IMR-90 (cell line): ENCODE results near the gene RGS9BP. TPM values are rescaled to one million over a fixed set of nuclear protein-coding genes. Genes with fewer than 3 reads are reported as not detected.

Experiments
- ATAC-seq: fragments of 200-7000 bp; cut with Tn5 transposase; 2 replicates; pipeline ENCODE4 v1.9.1; 2020; ENCODE audit warnings: low read depth, mild to moderate bottlenecking, moderate library complexity
- BruUV-seq: library from RNA; stranded (reverse); fragments of 400-500 nt; replicated peaks from 2 replicates; lab custom pipeline; 2021; lab: Mats Ljungman, UMichigan
- CTCF ChIA-PET: fragments of 300-600 bp; formaldehyde crosslinking; extraction: SDS; loops from one replicate; lab custom pipeline; 2021; ENCODE audit warnings: antibody characterized with exemption; lab: Yijun Ruan, JAX
- POLR2A ChIA-PET: fragments of 300-600 bp; sonication (Branson Sonifier 250); formaldehyde crosslinking; loops from one replicate; lab custom pipeline; 2022; ENCODE audit warnings: antibody characterized with exemption; ENCODE audit not compliant: unreplicated experiment; lab: Charles Lee
- DNase-seq: peaks from one replicate; pipeline ENCODE4 v3.0.0; 2013
- H2AFZ ChIP-seq: replicated peaks from 2 replicates; pipeline ENCODE3; 2013; ENCODE audit warnings: low read length, mild to moderate bottlenecking; ENCODE audit not compliant: poor library complexity
- H2AK5ac ChIP-seq: 2 replicates; pipeline ENCODE4 v1.6.1; 2013; ENCODE audit warnings: low read depth, low read length, inconsistent platforms
- H2AK9ac ChIP-seq: replicated peaks from 2 replicates; pipeline ENCODE3; 2013; ENCODE audit warnings: mild to moderate bottlenecking, low read depth, low read length, moderate library complexity; ENCODE audit not compliant: poor library complexity
- H2BK120ac ChIP-seq: 2 replicates; pipeline ENCODE4 v1.6.1; 2013; ENCODE audit warnings: low read depth, low read length, inconsistent platforms
- H2BK15ac ChIP-seq: 3 replicates; pipeline ENCODE4 v1.6.1; 2013; ENCODE audit warnings: low read depth, low read length, inconsistent platforms
- H2BK20ac ChIP-seq: 2 replicates; pipeline ENCODE4 v1.6.1; 2013; ENCODE audit warnings: low read depth, mild to moderate bottlenecking, inconsistent platforms, low read length, moderate library complexity
- H2BK5ac ChIP-seq: 2 replicates; pipeline ENCODE4 v1.6.1; 2013; ENCODE audit warnings: mild to moderate bottlenecking, low read depth, low read length, inconsistent platforms; ENCODE audit not compliant: poor library complexity, severe bottlenecking
- H3K14ac ChIP-seq: replicated peaks from 2 replicates; pipeline ENCODE4 v1.6.1; 2013; ENCODE audit warnings: low read depth, low read length, inconsistent platforms
- H3K18ac ChIP-seq: 2 replicates; pipeline ENCODE4 v1.6.1; 2013; ENCODE audit warnings: low read depth, low read length, control low read depth
- H3K23ac ChIP-seq: 2 replicates; pipeline ENCODE4 v1.6.1; 2013; ENCODE audit warnings: low read depth, low read length, inconsistent platforms
- H3K27ac ChIP-seq: 2 replicates; pipeline ENCODE4 v1.5.1; 2013; ENCODE audit warnings: mild to moderate bottlenecking, control low read depth, low read length; ENCODE audit not compliant: insufficient read depth
- H3K27me3 ChIP-seq: 2 replicates; pipeline ENCODE4 v1.6.1; 2013; ENCODE audit warnings: low read length; ENCODE audit not compliant: control insufficient read depth, insufficient read depth
- H3K36me3 ChIP-seq: 2 replicates; pipeline ENCODE4 v1.6.1; 2013; ENCODE audit warnings: low read length, mixed read lengths; ENCODE audit not compliant: control insufficient read depth, insufficient read depth
- H3K4ac ChIP-seq: 2 replicates; pipeline ENCODE4 v1.6.1; 2013; ENCODE audit warnings: low read depth, low read length, inconsistent platforms
- H3K4me1 ChIP-seq: 2 replicates; pipeline ENCODE4 v1.6.1; 2013; ENCODE audit warnings: low read length, mixed read lengths; ENCODE audit not compliant: control insufficient read depth, insufficient read depth
- H3K4me2 ChIP-seq: 2 replicates; pipeline ENCODE4 v1.6.1; 2013; ENCODE audit warnings: low read depth, mild to moderate bottlenecking, control low read depth, low read length, moderate library complexity
- H3K4me3 ChIP-seq: 2 replicates; pipeline ENCODE4 v1.5.1; 2013; ENCODE audit warnings: low read depth, mild to moderate bottlenecking, control low read depth, low read length, moderate library complexity; ENCODE audit not compliant: insufficient read depth
- H3K56ac ChIP-seq: 2 replicates; pipeline ENCODE4 v1.6.1; 2013; ENCODE audit warnings: low read length, inconsistent platforms; ENCODE audit not compliant: insufficient read depth; ENCODE audit errors: extremely low read depth
- H3K79me1 ChIP-seq, 2 experiments: 2 replicates each; pipeline ENCODE4 v1.6.1; 2013; ENCODE audit warnings: low read length in 2 of 2, inconsistent platforms in 1 of 2, low read depth in 1 of 2
- H3K9ac ChIP-seq: 2 replicates; pipeline ENCODE4 v1.6.1; 2013; ENCODE audit warnings: low read depth, low read length, control low read depth
- H3K9me1 ChIP-seq: 2 replicates; pipeline ENCODE4 v1.6.1; 2013; ENCODE audit warnings: low read length, inconsistent platforms; ENCODE audit not compliant: insufficient read depth
- H3K9me3 ChIP-seq: 2 replicates; pipeline ENCODE4 v1.6.1; 2013; ENCODE audit warnings: low read length; ENCODE audit not compliant: control insufficient read depth, insufficient read depth
- H4K20me1 ChIP-seq: 2 replicates; pipeline ENCODE4 v1.6.1; 2013; ENCODE audit warnings: low read length, inconsistent platforms; ENCODE audit not compliant: insufficient read depth
- H4K5ac ChIP-seq: 2 replicates; pipeline ENCODE4 v1.6.1; 2013; ENCODE audit warnings: mild to moderate bottlenecking, low read depth, low read length, control low read depth
- H4K8ac ChIP-seq, 2 experiments: 2 replicates each; pipeline ENCODE4 v1.6.1; 2013; ENCODE audit warnings: low read depth in 2 of 2, low read length in 2 of 2, control low read depth in 1 of 2, inconsistent platforms in 1 of 2
- H4K91ac ChIP-seq: 2 replicates; pipeline ENCODE4 v1.6.1; 2013; ENCODE audit warnings: low read depth, low read length, inconsistent platforms; ENCODE audit not compliant: insufficient read depth
- BHLHE40 ChIP-seq: fragments of 150-350 bp; IDR thresholded peaks from 2 replicates; pipeline ENCODE4 v1.6.1; 2016; ENCODE audit warnings: mild to moderate bottlenecking, low read depth, low read length
- CEBPB ChIP-seq: IDR thresholded peaks from 2 replicates; pipeline ENCODE4 v1.6.1; 2012; ENCODE audit warnings: low read depth, low read length, improper control_type of control experiment
- CHD1 ChIP-seq: IDR thresholded peaks from 2 replicates; pipeline ENCODE4 v1.6.1; 2012; ENCODE audit warnings: low read depth, low read length, improper control_type of control experiment
- CTCF ChIP-seq: conservative IDR thresholded peaks from 2 replicates; pipeline ENCODE4 v1.5.1; 2012; ENCODE audit warnings: mild to moderate bottlenecking, low read depth, low read length, improper control_type of control experiment
- ELK1 ChIP-seq: fragments of 150-350 bp; IDR thresholded peaks from 2 replicates; pipeline ENCODE4 v1.6.1; 2016; ENCODE audit warnings: low read depth, mild to moderate bottlenecking, low read length, moderate library complexity, borderline replicate concordance
- FOS ChIP-seq: fragments of 150-350 bp; IDR thresholded peaks from 2 replicates; pipeline ENCODE4 v1.6.1; 2016; ENCODE audit warnings: low read depth, low read length
- MAFK ChIP-seq: IDR thresholded peaks from 2 replicates; pipeline ENCODE4 v1.6.1; 2012; ENCODE audit warnings: low read depth, low read length, improper control_type of control experiment
- MAZ ChIP-seq: IDR thresholded peaks from 2 replicates; pipeline ENCODE4 v1.6.1; 2012; ENCODE audit warnings: low read depth, mild to moderate bottlenecking, low read length, improper control_type of control experiment, moderate library complexity, borderline replicate concordance
- MXI1 ChIP-seq: IDR thresholded peaks from 2 replicates; pipeline ENCODE4 v1.6.1; 2012; ENCODE audit warnings: low read depth, mild to moderate bottlenecking, low read length, moderate library complexity, borderline replicate concordance
- NFE2L2 ChIP-seq: fragments of 150-350 bp; IDR thresholded peaks from 2 replicates; pipeline ENCODE4 v1.6.1; 2016; ENCODE audit warnings: low read depth, mild to moderate bottlenecking, low read length
- POLR2A ChIP-seq: IDR thresholded peaks from 2 replicates; pipeline ENCODE4 v1.6.1; 2012; ENCODE audit warnings: mild to moderate bottlenecking, low read depth, low read length
- RAD21 ChIP-seq: IDR thresholded peaks from 2 replicates; pipeline ENCODE4 v1.6.1; 2012; ENCODE audit warnings: low read length, improper control_type of control experiment
- RCOR1 ChIP-seq: IDR thresholded peaks from 2 replicates; pipeline ENCODE4 v1.6.1; 2012; ENCODE audit warnings: mild to moderate bottlenecking, low read length, improper control_type of control experiment; ENCODE audit not compliant: insufficient replicate concordance
- RFX5 ChIP-seq: IDR thresholded peaks from 2 replicates; pipeline ENCODE4 v1.8.0; 2012; ENCODE audit warnings: low read depth, mild to moderate bottlenecking, low read length, moderate library complexity
- SMC3 ChIP-seq: fragments of 150-350 bp; IDR thresholded peaks from 2 replicates; pipeline ENCODE4 v1.6.1; 2016; ENCODE audit warnings: low read depth, mild to moderate bottlenecking, antibody characterized with exemption, low read length, moderate library complexity
- USF2 ChIP-seq: fragments of 150-350 bp; IDR thresholded peaks from 2 replicates; pipeline ENCODE4 v1.6.1; 2017; ENCODE audit warnings: mild to moderate bottlenecking, antibody characterized with exemption, low read length, low read depth
- WGBS, 2 experiments: methylation state at CpG; one replicate each; pipeline versions ENCODE4 v1.1.5 to v1.1.7; 2013; ENCODE audit warnings: missing lambda C conversion rate in 2 of 2; ENCODE audit not compliant: insufficient read length in 1 of 2; ENCODE audit errors: extremely low coverage in 2 of 2; 5-methylcytosine and 5-hydroxymethylcytosine counted together
- dilution Hi-C: fragments of 300-500 bp; cut with HindIII; formaldehyde crosslinking; loops from one replicate; pipeline ENCODE4 v1.14.3; 2018; ENCODE audit warnings: low sequenced_read_pairs; ENCODE audit not compliant: unreplicated experiment
- in situ Hi-C: fragments of 300-500 bp; cut with MboI; formaldehyde crosslinking; loops from 3 replicates; pipeline ENCODE4 v1.14.3; 2019; ENCODE audit warnings: low sequenced_read_pairs, inconsistent platforms, mixed read lengths
- intact Hi-C: fragments of 100-400 bp; cut with micrococcal nuclease; formaldehyde crosslinking; loops from 2 replicates; pipeline ENCODE4 v1.10.0; 2022
- polyA plus RNA-seq, 3 experiments: library from polyadenylated mRNA; depleted of rRNA; stranded (reverse); fragments of >200 nt; gene quantifications; 2 replicates each; pipeline ENCODE4 v1.2.3, GENCODE V29; 2012; ENCODE audit warnings: low replicate concordance in 1 of 3
- total RNA-seq: library from RNA; depleted of rRNA; stranded (reverse); fragments of >200 nt; gene quantifications from 2 replicates; pipeline ENCODE4 v1.2.3, GENCODE V29; 2012

Gene RGS9BP
- total and polyA plus RNA-seq, 2 of the 4 experiments (the other 2 are of a cell fraction), result 0.03 to 0.18 TPM

- in situ Hi-C loops (no loop called here), dilution Hi-C loops (no loop called here), intact Hi-C loops (no loop called here)
- Histone ChIP-seq H3K4me3 (no peak overlapping the region), H3K36me3 (no peaks in the 10 kb centered on the region), H3K56ac (no peak overlapping the region), H2AK5ac (no peak overlapping the region), H3K27ac (no peak overlapping the region), H3K4ac (no peak overlapping the region), H3K4me2 (no peak overlapping the region), H3K18ac (no peak overlapping the region), H4K20me1 (peaks cover 17% of the 10 kb centered on the region), H3K14ac (no peak overlapping the region), H3K4me1 (peaks cover 8% of the 10 kb centered on the region; the same call in 1 of the 2 replicates), H3K9me3 (no peaks in the 10 kb centered on the region), H2BK20ac (no peak overlapping the region), H3K9ac (no peak overlapping the region), H2BK5ac (no peak overlapping the region), H2AK9ac (no peak overlapping the region), H4K5ac (no peak overlapping the region), H3K23ac (no peak overlapping the region), H3K9me1 (peaks cover 12% of the 10 kb centered on the region), H2AFZ (no peak overlapping the region), H4K91ac (no peak overlapping the region), H2BK120ac (no peak overlapping the region), H3K79me1 (peaks cover 17 to 18% of the 10 kb centered on the region in 2 experiments), H2BK15ac (no peak overlapping the region), H3K27me3 (peaks cover 36% of the 10 kb centered on the region), H4K8ac (no peak overlapping the region)
- TF ChIP-seq NFE2L2, result no peak
- no peak for TF ChIP-seq POLR2A
- no peak for TF ChIP-seq CHD1
- no peak for TF ChIP-seq USF2
- TF ChIP-seq ELK1, result no peak
- no peak for TF ChIP-seq MAZ
- no peak for TF ChIP-seq SMC3
- TF ChIP-seq CEBPB, result no peak
- no peak for TF ChIP-seq MXI1
- TF ChIP-seq RCOR1, result no peak
- no peak for TF ChIP-seq FOS
- TF ChIP-seq MAFK, result no peak
- no peak for TF ChIP-seq RAD21
- TF ChIP-seq BHLHE40, result no peak
- no peak for TF ChIP-seq RFX5
- TF ChIP-seq CTCF, result no peak
- ATAC-seq, result no peak
- WGBS, 2 experiments, result no CpG with 5 or more reads among the region's 9 CpGs
- DNase-seq, result no peak
- ChIA-PET POLR2A (no interaction called here), CTCF (no interaction called here)
- BruUV-seq, result no TSS peak
These were observed 2.0 kb downstream of the RGS9BP start for GRCh38 chr19:32677657-32678056.
